ENCODE results near the gene DOP1A. TPM values are rescaled to one million over a fixed set of nuclear protein-coding genes. Genes with fewer than 3 reads are reported as not detected.
"Not testable (repeated sequence)": the region's sequence is repeated elsewhere in the genome, so short reads cannot be mapped to it uniquely, and the experiment has no call there.

Gene DOP1A
- polyA plus RNA-seq, 10 donors = 11.4 to 19.3 (median 15.5) TPM

DNA sequence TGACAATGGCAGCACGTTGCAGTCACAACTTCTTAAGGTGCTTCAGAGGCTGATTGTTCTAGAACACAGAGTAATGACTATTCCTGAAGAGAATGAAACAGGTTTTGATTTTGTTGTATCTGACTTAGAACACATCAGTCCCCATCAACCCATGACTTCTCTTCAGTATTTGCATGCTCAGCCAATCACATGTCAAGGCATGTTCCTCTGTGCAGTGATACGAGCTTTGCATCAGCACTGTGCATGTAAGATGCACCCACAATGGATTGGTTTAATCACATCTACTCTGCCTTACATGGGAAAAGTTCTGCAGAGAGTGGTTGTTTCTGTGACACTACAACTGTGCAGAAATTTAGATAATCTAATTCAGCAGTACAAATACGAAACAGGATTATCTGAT is 71.3 kb downstream of the DOP1A start:
- DNase-seq = no peak

DNA sequence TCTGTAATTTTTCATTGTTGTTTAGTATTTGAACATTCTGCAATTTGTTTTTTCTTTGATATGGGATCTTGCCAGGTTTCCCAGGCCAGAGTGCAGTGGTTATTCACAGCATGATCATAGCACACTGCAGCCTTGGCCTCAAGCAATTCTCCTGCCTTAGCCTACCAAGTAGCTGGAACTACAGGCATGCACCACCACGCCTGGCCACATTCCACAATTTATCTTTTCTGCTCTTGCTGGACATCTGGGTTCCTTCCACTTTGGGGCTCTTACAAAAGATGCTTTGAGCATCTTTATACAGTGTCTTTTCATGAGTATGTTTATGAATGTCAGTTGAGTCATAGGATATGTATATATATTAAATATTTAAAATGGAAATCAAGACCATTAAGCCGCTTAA is 83.6 kb downstream of the DOP1A start:
- DNase-seq = no peak

DNA sequence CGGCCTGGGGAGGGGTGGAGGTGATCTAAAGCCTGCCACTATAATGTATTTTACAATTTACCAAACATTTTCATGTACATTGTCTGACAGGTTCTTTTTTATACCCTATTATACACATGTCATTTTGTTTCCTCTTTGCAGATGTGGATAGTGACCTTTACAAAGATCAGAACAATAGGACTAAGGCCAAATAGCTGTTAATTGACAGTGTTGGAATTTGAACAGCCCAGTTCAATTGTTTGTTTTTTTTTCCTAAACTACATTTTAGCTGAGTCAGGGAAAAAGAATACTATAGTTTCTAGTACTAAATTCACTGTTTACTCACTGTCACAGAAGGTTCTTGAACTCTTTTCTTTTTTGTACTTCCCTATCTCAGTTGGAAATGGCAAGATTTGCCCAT is 85.4 kb downstream of the DOP1A start:
- no peak for DNase-seq

DNA sequence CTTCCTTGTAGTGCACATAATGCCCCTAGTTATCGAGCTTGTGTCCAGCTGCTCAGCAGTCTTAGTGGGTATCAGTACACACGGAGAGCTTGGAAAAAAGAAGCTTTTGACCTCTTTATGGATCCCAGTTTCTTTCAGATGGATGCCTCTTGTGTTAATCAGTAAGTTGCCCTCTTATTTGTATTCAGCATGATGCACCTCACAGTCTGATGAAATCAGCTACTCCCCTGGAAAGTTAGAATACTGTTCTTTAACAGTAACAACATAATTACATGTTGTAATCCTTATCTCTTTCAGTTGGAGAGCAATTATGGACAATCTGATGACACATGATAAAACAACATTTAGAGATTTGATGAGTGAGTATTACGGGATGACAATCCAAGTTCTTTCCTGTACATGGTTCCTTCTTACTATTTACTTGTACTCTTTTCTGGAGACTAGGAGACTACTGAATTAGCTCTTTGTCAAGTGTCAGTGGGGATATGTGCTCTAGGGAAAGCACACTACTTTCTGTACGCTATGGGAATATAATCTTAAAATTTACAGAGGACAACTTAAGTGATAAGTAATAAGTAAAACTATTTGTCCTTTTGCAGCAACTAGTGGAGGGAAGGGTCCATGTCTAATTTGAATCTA is 86.5 kb downstream of the DOP1A start:
- DNase-seq = no peak

DNA sequence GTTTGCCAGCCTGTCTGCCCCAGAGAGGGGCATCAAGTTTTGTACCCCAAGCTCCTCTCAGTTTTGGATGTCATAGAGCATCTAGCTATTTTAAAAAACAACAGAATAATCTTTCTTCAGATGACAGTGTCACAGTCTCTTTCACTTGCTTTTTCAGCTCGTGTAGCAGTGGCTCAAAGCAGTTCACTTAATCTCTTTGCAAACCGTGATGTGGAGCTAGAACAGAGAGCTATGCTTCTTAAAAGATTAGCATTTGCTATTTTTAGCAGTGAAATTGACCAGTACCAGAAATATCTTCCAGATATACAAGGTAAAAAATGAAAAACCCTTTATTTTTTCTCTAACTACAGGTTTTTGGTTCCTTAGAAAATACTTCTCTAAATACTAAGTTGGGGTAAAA is 88.3 kb downstream of the DOP1A start:
- DNase-seq = no peak

DNA sequence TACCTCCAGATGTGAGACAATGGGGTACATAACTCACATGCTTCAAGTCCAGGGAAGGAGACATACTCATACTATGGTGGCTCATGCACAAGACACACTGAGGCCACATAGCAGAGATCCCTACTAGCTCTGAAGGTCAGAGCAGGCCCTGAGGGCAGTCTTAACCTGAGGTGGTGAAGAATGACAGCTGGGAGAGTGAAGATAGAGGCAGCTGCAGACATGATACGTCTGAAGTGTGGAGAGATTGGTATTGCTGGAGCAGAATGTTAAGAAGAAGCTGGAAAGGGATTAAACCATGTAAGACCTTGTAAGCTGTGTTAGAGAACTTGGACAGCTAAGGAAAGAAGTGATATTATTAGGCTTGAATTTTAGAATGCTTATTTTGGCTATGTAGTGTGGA is 92.7 kb downstream of the DOP1A start:
- DNase-seq = no peak

DNA sequence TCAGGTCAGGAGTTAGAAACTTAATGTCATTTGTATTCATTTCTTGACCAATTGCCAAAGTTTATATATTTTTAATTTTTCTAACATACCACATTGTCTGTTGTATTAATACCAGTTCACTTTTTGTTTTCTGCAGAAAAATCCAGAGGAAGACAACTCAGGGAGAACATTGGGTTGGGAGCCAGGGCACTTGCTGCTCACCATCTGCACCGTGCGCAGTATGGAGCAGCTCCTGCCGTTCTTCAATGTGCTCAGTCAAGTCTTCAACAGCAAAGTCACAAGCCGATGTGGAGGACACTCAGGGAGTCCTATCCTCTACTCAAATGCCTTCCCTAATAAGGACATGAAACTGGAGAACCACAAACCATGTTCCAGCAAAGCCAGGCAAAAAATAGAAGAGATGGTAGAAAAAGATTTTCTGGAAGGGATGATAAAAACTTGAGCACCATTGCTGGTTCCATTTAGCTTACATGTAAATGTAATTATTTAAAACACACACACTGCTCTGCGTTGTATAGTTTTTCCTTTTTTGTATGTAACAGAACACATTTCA is 100.3 kb downstream of the DOP1A start:
- DNase-seq = no peak

DNA sequence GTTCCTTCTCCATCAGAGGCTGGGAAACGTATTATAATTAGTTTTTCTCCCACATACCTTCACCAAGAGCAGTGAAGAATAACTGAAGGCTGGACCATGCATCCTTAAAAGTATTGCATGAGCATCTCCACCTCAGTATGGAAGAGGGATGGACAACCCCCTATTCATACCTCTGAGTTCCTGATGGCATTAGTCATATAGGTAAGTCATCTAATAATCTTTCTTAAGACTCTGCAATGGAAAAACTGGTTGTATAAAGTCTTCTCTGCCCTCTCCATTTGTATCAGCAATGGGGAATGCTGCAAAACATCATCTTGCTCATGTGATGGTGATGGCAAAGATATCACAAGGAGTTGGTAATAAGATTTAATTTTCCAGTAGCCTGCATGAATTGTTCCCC is 101.1 kb downstream of the DOP1A start:
- DNase-seq = no peak

DNA sequence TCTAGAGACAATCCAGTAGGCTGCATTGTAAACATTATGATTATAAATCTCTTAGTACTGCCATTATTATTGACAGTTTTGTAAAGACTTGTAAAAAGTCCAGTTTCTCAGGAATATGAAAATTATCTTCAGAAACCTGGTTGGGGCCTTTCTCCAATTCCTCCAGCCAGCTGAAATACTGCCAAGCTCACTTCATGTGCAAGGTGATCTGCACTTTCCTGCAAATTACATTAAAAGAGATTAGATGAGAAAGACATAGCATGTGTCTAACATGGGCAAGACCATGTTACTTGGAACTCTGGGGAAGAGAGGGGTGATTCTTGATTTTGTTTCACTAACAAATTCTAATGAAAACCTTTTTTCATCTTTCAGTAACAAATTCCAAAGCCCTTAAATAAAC is 101.6 kb downstream of the DOP1A start:
- peak in 1 of 3 donors; percentile 16 for DNase-seq

DNA sequence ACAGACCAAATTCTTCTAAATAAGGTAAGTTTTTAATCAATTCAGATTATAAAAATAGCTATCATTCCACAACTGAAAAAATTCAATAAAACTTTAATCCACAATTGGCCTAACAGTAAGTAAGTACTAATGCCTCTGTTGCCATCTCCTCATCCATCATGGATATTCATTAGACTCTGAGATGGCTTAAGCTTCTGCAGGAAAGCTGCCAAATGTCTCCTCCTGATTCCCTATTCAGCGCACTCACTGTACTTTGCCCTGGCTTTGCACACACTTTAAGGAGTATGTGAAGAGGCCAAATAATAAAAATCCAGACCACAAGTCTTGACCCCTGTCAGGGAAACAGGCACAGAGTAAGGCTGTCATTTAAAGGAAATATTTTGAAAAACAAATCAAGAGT is 102.0 kb downstream of the DOP1A start:
- DNase-seq = peak in 2 of 3 donors; percentile 12 to 14

DNA sequence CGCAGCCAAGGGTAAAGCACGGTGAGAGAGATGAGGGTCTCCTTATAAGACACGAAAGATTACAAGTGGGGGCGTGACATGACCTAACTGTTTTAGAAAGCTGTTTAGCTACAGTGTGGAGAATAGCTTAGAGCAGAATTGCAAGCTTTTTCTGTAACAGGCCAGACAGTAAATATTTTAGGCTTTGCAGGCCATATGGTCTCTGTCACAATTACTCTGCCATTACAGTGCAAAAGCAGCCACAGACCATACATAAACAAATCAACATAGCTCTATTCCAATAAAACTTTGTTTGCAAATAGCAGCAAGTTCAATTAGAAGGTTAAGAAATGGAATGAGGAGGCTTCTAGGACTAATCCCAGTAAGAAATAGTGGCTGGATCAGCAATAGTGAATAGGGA is 108.8 kb downstream of the DOP1A start:
- no peak for DNase-seq

DNA sequence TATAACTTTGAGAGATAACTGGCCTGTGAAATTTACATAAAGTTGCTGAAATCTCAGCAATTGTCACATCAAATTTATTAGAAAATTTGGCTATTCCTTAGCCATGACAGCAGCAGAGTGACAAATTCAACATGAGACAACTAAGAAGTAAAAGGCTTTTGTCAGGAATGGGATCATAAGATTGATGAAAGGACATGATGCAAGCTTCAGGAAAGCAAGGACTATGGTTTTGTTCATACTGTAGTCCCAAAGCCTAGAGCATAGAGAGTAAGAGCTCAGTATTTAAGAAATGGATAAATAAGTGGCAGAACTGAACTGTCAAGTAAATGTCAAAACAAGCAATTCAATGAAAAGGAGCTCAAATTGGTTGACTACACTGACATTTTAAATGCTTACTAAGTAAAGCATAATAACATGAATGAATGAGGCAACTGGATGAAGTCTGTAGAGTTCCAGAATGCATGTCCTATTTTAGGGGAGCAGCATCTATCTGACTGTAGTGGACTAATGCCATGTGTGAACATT is 113.0 kb downstream of the DOP1A start:
- no peak for DNase-seq

DNA sequence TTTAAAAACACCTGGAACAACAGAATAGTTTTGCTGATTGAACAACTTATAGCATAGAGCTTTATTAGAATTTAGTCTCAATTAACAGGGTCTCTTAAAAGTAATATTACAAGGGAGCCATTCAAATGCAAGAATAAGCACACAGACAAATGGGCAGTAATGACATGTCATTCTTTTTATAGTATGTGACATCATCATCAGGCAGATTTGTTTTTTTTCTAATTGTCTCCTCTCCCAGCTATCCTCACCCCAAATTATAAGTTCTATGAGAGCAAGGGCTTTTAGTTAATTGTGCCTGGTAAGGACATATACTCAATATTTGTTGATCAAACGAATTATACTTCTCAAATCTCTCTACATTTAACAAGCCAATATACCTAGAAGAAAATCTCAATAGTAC is 114.6 kb downstream of the DOP1A start:
- DNase-seq = no peak

DNA sequence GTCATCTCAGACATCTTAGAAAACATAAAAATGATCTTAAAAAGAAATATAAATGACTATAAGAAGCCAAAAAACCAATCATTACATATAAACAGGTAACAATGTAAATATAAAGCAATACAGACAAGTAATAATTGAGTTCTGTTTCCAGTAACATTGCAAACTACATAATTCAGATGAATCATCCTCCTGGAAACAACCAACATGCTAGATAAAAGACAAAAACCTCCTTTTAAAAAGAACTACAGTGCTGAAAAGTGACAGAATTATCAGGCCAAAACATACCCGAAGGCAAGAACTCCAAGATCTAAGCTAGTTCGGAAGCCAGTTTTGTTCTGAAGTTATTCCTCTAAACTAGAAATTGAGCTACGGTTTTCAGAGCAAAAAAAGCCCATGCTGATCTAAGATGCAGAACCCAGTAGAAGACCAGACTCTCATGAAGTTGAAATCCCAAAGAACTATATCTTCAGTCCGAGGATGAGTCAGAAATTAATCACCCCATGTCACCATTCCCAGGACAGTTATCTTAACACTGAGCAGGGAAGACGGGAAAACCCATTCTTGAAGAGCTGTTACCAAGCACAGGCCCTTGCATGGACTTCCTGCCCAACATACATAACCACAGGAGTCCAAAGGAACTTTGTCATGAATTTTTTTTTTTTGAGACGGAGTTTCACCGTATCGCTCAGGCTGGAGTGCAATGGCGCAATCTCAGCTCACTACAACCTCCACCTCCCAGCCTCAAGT is 115.8 kb downstream of the DOP1A start:
- DNase-seq = peak in 1 of 3 donors; percentile 66

DNA sequence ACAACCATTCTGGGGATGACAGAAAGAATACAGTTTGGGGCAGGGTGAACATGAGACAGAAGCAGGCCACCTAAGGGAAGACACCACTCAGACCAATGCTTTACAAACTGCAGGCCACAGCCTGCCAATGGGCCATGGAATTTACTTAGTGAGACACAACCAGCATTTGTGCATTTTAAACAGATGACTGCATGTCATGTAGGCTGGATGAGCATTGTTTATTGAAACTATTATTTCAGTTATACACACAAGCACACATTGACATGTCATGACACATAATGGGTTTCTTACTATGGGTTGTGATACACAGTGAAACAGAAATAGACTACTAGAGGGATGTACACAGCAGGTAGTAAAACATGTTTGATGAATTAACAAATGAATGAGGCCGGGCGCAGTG is 117.6 kb downstream of the DOP1A start:
- no peak for DNase-seq

DNA sequence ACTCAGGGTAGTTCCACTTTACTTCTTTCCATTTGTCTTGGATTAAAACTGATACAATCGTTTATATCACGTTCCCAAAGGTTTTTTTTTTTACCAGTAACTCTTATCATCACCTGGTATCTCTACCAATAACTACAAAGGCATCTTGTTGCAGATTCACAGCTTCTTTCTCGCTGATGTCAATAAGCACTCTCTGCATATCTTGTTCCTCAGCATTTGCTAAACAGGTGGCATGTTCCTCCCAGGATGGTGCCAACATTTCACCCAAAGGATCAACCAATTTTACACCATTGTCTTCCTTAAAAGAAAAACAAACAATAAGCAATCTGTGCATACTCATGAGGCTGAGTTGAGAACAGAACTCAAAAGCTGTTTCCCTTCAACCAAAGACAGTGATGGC is 121.0 kb downstream of the DOP1A start:
- no peak for DNase-seq

DNA sequence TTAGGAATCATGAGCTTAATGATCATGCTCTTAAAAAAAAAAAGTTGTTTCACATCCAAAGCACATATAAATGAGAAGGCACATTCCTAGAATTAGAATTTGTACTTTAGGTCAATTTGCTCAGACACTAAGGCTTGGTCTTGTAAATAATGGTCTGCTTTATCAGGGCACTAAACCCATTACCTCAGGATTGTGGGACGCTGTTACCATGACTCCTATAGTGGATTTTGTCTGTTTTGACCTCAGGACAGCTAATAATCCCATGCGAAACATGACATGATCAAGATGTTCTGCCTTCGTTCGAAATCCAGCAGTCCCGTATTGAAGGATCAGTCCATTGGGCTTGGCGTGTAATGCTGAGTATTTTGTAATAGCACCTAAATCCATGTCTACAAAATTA is 123.2 kb downstream of the DOP1A start:
- no peak for DNase-seq

DNA sequence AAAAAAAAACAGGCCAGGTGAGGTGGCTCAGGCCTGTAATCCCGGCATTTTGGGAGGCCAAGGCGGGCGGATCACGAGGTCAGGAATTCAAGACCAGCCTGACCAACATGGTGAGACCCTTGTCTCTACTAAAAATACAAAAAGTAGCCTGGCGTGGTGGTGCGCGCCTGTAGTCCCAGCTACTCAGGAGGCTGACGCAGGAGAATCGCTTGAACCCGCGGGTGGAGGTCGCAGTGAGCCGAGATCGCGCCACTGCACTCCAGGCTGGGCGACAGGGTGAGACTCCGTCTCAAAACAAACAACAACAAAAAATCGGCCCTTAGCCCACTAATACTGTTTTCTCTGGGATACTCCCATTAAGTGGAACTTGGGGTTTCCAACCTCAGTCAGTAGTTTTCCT is 124.5 kb downstream of the DOP1A start:
- DNase-seq = not testable (repeated sequence)

DNA sequence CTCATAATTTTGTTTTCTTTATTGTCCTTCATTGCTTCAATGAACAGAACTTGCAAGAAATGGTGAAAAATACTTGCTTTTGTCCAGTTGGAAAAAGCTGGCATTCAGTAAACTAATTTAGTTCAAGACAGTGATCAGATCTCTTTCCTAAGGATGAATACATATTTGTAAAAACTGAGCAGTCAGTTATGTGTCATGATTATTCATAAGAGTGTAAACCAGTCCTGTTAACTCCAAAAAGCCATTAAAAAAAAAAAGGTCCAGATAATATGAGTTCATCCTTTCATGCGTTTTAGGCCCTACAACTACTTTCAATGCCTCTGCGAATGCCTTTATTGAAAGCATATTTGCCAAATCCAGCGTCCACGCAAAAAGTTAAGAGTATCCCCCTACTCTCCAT is 125.0 kb downstream of the DOP1A start:
- DNase-seq = peak in 2 of 3 donors; percentile 3 to 8

DNA sequence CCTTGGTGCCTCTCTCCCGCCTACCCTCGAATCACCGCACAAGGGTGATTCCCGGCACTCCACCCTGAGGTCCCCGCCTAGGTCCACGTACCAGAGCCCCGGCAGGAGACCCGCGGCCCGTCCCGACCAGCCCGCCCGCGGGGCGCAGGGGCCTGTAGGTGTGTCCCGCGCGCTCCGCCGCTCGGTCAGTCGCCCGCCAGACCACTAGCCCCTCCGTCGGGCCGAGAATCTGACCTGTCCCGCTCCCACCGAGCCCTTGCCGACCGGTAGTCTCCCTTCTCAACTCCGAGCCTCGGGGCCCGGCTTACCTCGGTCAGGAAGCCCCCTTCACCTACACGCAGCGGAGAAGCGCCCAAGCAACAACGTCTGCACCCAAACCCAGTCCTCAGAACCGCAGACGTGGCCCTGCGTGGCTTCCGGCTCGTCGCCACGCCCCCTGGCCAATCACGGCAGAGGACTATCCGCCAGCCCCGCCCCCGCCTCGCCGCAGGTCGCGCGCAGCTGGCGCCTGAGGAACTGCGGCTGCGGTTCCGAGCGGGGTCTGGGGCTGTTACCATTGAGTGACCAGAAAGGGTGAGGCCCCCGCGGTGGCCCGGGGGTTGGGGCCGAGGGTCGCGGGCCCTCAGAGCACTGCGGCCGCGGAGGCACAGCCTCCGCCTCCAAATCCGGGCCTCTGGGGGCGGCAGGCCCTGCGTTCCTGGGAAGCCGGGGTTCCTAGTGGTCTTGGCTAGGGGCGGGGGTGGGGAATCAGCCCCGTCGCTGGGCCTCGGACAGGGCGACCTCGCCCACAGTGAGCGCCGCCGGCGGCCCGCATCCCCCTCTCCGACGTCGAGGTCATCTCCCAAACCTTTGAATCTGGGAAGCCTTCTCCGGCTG is 125.6 kb downstream of the DOP1A start, which contains the start of the genes PGM3 and RWDD2A:
Gene PGM3, minus strand, starts transcription at position 395 of the 876 bp plus-strand sequence. CDS start 2,253 bp downstream, outside the sequence.
Gene RWDD2A, plus strand, starts transcription at position 487 of the 876 bp plus-strand sequence. CDS start 1,095 bp downstream, outside the sequence.
- DNase-seq = peak; percentile 86 to 98 (median 95)

DNA sequence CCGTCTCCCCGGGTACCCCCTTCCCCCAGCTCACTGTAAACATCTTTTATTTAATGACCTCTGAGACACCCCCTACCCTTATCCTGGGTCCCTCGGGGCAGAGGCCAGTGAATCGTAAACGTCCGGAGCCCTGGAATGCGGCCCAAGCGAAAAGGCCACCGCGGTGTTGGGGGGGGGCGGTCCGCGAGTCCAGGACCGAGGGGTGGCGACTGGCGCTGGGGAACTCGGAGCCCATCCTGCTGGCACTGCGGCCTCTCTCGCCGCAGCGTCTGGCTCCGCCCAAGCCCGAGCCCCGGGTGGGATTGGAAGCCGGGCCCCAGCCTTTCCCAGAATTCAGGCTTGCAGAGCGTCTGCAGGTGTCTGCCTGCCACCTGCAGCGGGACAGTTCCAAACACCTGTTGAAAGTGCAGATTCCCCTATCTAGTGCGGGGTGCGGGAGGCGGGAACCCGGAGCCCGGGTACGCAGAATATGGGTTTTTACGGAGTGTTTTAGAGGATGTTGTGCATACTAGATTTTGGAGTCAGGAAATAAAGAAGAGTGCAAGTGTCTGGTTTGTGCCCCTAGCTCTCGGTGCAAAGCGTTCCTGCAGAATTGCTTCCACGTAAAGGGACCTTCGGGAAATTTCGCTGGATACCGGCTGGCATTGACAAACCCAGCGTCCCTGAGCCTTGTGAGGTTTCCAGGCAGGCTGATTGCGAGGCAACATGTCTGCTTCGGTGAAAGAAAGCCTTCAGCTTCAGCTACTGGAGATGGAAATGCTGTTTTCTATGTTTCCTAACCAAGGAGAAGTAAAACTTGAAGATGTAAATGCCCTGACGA is 126.5 kb downstream of the DOP1A start:
- DNase-seq = peak; percentile 13 to 65 (median 47)
